K562 (cell line): ENCODE measurements around the gene CLP1. TPM values are rescaled to one million over a fixed set of nuclear protein-coding genes. Genes with fewer than 3 reads are reported as not detected.
A peak's percentile ranks its signal among the peaks of the same experiment; 100 is the strongest.

Source experiments
- CXXC5 ChIP-seq: fragments of 250-450 bp; sonication (Bioruptor Pico); IDR thresholded peaks from 2 replicates; pipeline ENCODE4 v1.8.0; 2022; ENCODE audit warnings: inconsistent platforms, mild to moderate bottlenecking, moderate library complexity
- ELF4 ChIP-seq: fragments of 450-650 bp; formaldehyde crosslinking; IDR thresholded peaks from 2 replicates; pipeline ENCODE4 v1.4.0; 2022; ENCODE audit warnings: missing genetic modification characterization
- MAFF ChIP-seq: IDR thresholded peaks from 2 replicates; pipeline ENCODE4 v1.6.1; 2012; ENCODE audit warnings: low read length, improper control_type of control experiment
- MLLT1 ChIP-seq, 2 experiments: fragments of 450-650 bp; IDR thresholded peaks; 2 replicates each; pipeline ENCODE4 v1.6.1; 2016
- NCOA1 ChIP-seq: fragments of 450-650 bp; IDR thresholded peaks from 2 replicates; pipeline ENCODE4 v1.6.1; 2016; ENCODE audit warnings: low read depth
- PBX2 ChIP-seq, 2 experiments: IDR thresholded peaks in 1 of 2; conservative IDR thresholded peaks in 1 of 2; 2 replicates each; pipeline ENCODE4 v1.6.1; 2016; ENCODE audit warnings: low read depth in 2 of 2, mild to moderate bottlenecking in 1 of 2, missing compliant biosample characterization in 1 of 2, missing genetic modification characterization in 1 of 2, moderate library complexity in 1 of 2
- PKNOX1 ChIP-seq: fragments of 450-650 bp; IDR thresholded peaks from 2 replicates; pipeline ENCODE4 v1.6.1; 2016
- POLR2H ChIP-seq: IDR thresholded peaks from 2 replicates; pipeline ENCODE4 v1.6.1; 2016; ENCODE audit warnings: missing genetic modification characterization, low read depth, mild to moderate bottlenecking, control low read depth, missing compliant biosample characterization, moderate library complexity
- ZBTB40 ChIP-seq, 2 experiments: fragments of 450-650 bp in 1 of 2; sonication (generic) in 1 of 2; formaldehyde crosslinking in 1 of 2; IDR thresholded peaks; 2 replicates each; pipeline versions ENCODE4 v1.7.1 to v1.9.0; 2016 to 2022; ENCODE audit warnings: inconsistent platforms in 1 of 2, mild to moderate bottlenecking in 1 of 2, missing genetic modification reagents in 1 of 2
- ZNF655 ChIP-seq: fragments of 250-450 bp; sonication (Bioruptor Pico); IDR thresholded peaks from 2 replicates; pipeline ENCODE4 v1.5.0; 2021
- polyA plus RNA-seq, 8 experiments: library from polyadenylated mRNA; depleted of rRNA in 4 of 8; stranded (reverse) in 5 of 8; unstranded in 3 of 8; fragments of >200 nt; fragmentation: Nextera tagmentation in 2 of 8; fragmentation: Illumina TruSeq in 1 of 8; extraction: Ambion mirVana in 2 of 8; extraction: Trizol in 1 of 8; gene quantifications; 2 replicates each; pipeline versions ENCODE4 v1.2.1 to v1.2.3, GENCODE V29; 2011 to 2014; ENCODE audit warnings: inconsistent platforms in 1 of 8, missing spikeins in 1 of 8
- total RNA-seq, 7 experiments: library from RNA; depleted of rRNA in 6 of 7; stranded (reverse); fragments of >200 nt in 6 of 7; fragmentation: Illumina TruSeq in 2 of 7; extraction: Trizol in 2 of 7; gene quantifications; 2 replicates each; pipeline versions ENCODE4 v1.2.1 to v1.2.3, GENCODE V29; 2011 to 2021; ENCODE audit warnings: low replicate concordance in 1 of 7

CLP1 gene
- total and polyA plus RNA-seq, 9 of the 15 experiments (the other 6 are each of a cell fraction or from before 2014, with no cell fraction given): 19.1 to 46.2 (median 27.8) TPM

- TF ChIP-seq PBX2 (CRISPR knock-in tag; IDR thresholded peaks at IDR 0.05; ENCODE audit: low read depth) (peak; percentile 48; the same call in 1 of the 2 replicates), PBX2 (tag; conservative IDR thresholded peaks at IDR 0.05; ENCODE audit: low read depth) (peak; percentile 99), MLLT1 (IDR thresholded peaks at IDR 0.05) (peak in 1 of 2 experiments; percentile 84; a peak in 2 of 4 replicates), MAFF (peak; percentile 72), CXXC5 (no peak), PKNOX1 (peak; percentile 99), ELF4 (peak; percentile 91), NCOA1 (peak; percentile 51), POLR2H (0 out of 2 replicates have a peak, but pooled peaks have one; percentile 55), ZNF655 (no peak), ZBTB40 (IDR thresholded peaks at IDR 0.05) (peak; percentile 100), ZBTB40 (CRISPR knock-in tag; IDR thresholded peaks at IDR 0.05) (peak; percentile 99)
Observed at GRCh38 chr11:57667117-57667735, 9.7 kb downstream of the CLP1 start (continued).
